SH-SY5Y (cell line): ENCODE data around the gene HELZ2.

Experiments
- GATA2 ChIP-seq: IDR thresholded peaks from 2 replicates; pipeline ENCODE4 v1.6.1; 2011; ENCODE audit warnings: mild to moderate bottlenecking, low read depth, low read length
- GATA3 ChIP-seq: IDR thresholded peaks from 2 replicates; pipeline ENCODE4 v1.6.1; 2011; ENCODE audit warnings: low read depth, mild to moderate bottlenecking, low read length, moderate library complexity

DNA sequence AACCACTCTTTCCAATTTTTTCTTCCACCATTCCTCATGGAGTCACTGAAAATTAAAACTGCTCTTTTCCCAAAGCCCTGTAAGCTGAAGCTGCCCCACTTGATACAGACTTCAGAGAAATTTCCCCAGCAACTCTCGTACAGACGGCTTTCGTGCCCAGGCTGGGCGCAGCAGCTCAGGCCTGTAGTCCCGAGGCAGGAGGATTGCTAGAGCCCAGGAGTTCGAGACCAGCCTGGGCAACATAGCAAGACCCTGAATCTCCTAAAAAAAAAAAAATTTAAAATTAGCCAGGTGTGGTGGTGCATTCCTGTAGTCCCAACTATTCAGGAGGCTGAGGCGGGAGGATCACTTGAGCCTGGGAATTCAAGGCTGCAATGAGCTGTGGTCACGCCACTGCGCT lies 46.9 kb downstream of the HELZ2 start:
- TF ChIP-seq GATA2: no peak
- no peak for TF ChIP-seq GATA3
